Karpas-422 (cell line): ENCODE results near the gene UCN2. TPM values are rescaled to one million over a fixed set of nuclear protein-coding genes. Genes with fewer than 3 reads are reported as not detected.
A peak's percentile ranks its signal among the peaks of the same experiment; 100 is the strongest.

ENCODE experiments used
- DNase-seq: peaks from one replicate; pipeline ENCODE4 v3.0.0-alpha.2; 2015
- H2AFZ ChIP-seq: fragments of 200-600 bp; sonication (generic); 2 replicates; pipeline ENCODE4 v1.6.1; 2014; ENCODE audit warnings: antibody characterized with exemption, low read length, mixed read lengths
- H3K27ac ChIP-seq: fragments of 200-600 bp; sonication (generic); 2 replicates; pipeline ENCODE4 v1.5.1; 2014; ENCODE audit warnings: mild to moderate bottlenecking, low read length, moderate library complexity
- H3K27me3 ChIP-seq: fragments of 200-600 bp; sonication (generic); 2 replicates; pipeline ENCODE4 v1.6.1; 2014; ENCODE audit warnings: low read length, mixed read lengths
- H3K36me3 ChIP-seq: fragments of 200-600 bp; sonication (generic); 2 replicates; pipeline ENCODE4 v1.6.1; 2014; ENCODE audit warnings: low read length, mixed read lengths; ENCODE audit not compliant: insufficient read depth
- H3K4me1 ChIP-seq: fragments of 200-600 bp; sonication (generic); 2 replicates; pipeline ENCODE4 v1.6.1; 2014; ENCODE audit warnings: mild to moderate bottlenecking, low read length, mixed read lengths
- H3K4me2 ChIP-seq: fragments of 200-600 bp; sonication (generic); 2 replicates; pipeline ENCODE4 v1.6.1; 2014; ENCODE audit warnings: low read length, low read depth, mild to moderate bottlenecking; ENCODE audit not compliant: poor library complexity, severe bottlenecking
- H3K4me3 ChIP-seq: fragments of 200-600 bp; sonication (generic); 2 replicates; pipeline ENCODE4 v1.5.1; 2014; ENCODE audit warnings: mild to moderate bottlenecking, antibody characterized with exemption, low read length, mixed read lengths
- H3K79me2 ChIP-seq: fragments of 200-600 bp; sonication (generic); 2 replicates; pipeline ENCODE4 v1.6.1; 2014; ENCODE audit warnings: mild to moderate bottlenecking, low read length, mixed read lengths
- H3K9ac ChIP-seq: fragments of 200-600 bp; sonication (generic); 2 replicates; pipeline ENCODE4 v1.6.0; 2014; ENCODE audit warnings: low read length
- H3K9me2 ChIP-seq: fragments of 200-600 bp; sonication (generic), shearing (Covaris generic); replicated peaks from 2 replicates; pipeline ENCODE4 v1.6.0; 2014; ENCODE audit warnings: mild to moderate bottlenecking, low read length, moderate library complexity; ENCODE audit not compliant: insufficient read depth
- H3K9me3 ChIP-seq: fragments of 300-700, 200-600 bp; sonication (generic); 2 replicates; pipeline ENCODE4 v1.6.1; 2014; ENCODE audit warnings: low read length, mixed read lengths
- H4K20me1 ChIP-seq: fragments of 200-600 bp; sonication (generic); 2 replicates; pipeline ENCODE4 v1.6.1; 2014; ENCODE audit warnings: mild to moderate bottlenecking, antibody characterized with exemption, low read length, low read depth; ENCODE audit not compliant: insufficient read depth
- total RNA-seq: library from RNA; depleted of rRNA; stranded (reverse); fragments of >200 nt; shearing (Covaris generic); gene quantifications from 2 replicates; pipeline ENCODE4 v1.2.3, GENCODE V29; 2014; ENCODE audit warnings: low replicate concordance

Gene UCN2
- total RNA-seq, 1 experiment from 2014 or later = not detected

DNA sequence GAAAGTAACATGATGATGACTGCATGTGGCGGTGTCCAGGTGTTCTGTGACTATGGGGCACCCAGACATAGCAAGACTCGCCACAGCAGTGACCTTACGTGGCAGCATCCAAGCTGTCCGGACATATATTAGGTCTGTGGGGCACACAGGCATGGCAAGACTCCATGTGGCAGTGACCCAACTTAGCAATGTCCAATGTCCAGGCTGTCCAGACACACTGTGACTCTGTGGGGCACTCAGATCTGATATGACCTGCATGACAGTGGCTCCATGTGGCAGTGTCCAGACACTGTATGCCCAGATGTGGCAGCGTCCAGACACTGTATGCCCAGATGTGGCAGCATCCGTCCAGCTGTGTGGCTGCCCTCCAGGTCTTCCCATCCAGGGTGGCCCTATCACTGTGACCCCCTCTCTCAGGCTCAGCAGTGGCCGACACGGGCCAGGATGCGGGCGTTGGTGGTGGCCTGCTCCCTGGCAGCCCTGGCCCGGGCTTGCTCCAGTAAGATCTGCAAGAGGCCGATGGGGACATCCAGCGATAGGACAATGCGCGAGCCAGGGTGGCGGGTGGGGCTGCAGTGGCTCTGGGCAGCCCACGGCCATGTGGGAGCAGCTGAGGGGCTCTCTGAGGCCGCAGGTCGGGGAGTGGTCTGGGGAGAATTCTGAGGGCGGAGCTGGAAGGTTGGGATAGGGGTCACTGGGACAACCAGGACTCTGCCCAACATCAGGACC lies 1.1 kb downstream of the UCN2 start:
- peaks cover 34% of the 10 kb centered on the region for H3K4me1 ChIP-seq
- H3K36me3 ChIP-seq = no peaks in the 10 kb centered on the region
- no peaks in the 10 kb centered on the region for H3K9me2 ChIP-seq
- no peak overlapping the region for H3K27ac ChIP-seq
- no peak overlapping the region for H3K9ac ChIP-seq
- DNase-seq = no peak
- H3K9me3 ChIP-seq = no peaks in the 10 kb centered on the region
- no peaks in the 10 kb centered on the region for H3K79me2 ChIP-seq
- H3K27me3 ChIP-seq = no peaks in the 10 kb centered on the region
- H2AFZ ChIP-seq = no peak overlapping the region
- no peaks in the 10 kb centered on the region for H4K20me1 ChIP-seq
- no peak overlapping the region for H3K4me3 ChIP-seq
- H3K4me2 ChIP-seq = no peak overlapping the region

DNA sequence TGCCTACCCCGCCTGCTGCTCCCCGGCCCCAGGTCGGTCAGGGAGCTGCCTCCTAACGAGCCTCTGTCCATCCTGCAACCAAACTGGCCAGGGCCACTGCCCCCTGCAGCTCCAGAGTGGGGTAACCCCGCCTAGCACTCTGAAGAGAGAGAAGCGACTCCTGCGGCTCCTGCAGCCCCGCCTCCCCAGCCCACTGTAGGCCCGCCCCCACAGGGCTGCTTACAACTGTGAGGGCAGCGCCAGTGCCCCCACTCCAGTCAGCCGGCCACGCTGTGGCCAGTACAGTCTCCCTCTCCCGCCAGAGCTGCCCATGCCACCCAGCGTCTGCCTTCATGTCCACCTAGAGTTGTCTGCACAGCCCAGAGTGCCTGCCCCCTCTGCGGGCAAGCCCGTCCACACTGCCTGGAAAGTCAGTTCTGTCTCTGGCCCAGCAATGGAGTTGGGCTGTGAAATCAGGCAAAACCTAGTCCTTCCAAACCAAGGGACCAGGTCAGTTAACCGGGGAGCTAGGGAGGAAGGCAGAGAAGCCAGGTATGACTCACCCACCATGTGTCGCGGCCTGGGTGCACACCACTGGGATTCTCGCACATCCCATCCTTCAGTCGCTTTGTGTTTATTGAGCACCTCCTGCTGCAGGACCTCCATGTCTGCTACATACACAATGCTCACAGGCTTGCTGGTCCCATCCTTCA lies 2.4 kb downstream of the UCN2 start:
- Histone ChIP-seq H3K4me1 (peaks cover 39% of the 10 kb centered on the region), H3K9me2 (no peaks in the 10 kb centered on the region), H3K36me3 (no peaks in the 10 kb centered on the region), H3K79me2 (no peaks in the 10 kb centered on the region; the same call in 1 of the 2 replicates), H3K4me2 (no peak overlapping the region), H3K4me3 (no peak overlapping the region), H3K9me3 (no peaks in the 10 kb centered on the region), H3K9ac (no peak overlapping the region), H3K27ac (no peak overlapping the region), H3K27me3 (no peaks in the 10 kb centered on the region), H4K20me1 (no peaks in the 10 kb centered on the region), H2AFZ (no peak overlapping the region)
- DNase-seq = peak; percentile 60

GRCh38 chr3:48560648-48561018 lies 2.9 kb downstream of the UCN2 start:
- Histone ChIP-seq H2AFZ (no peak overlapping the region), H3K27ac (no peak overlapping the region), H4K20me1 (no peaks in the 10 kb centered on the region), H3K4me2 (no peak overlapping the region), H3K4me3 (no peak overlapping the region), H3K27me3 (no peaks in the 10 kb centered on the region), H3K9me3 (no peaks in the 10 kb centered on the region), H3K4me1 (peaks cover 39% of the 10 kb centered on the region), H3K9me2 (no peaks in the 10 kb centered on the region), H3K9ac (peak overlapping the region; percentile 36; the same call in 1 of the 2 replicates), H3K36me3 (no peaks in the 10 kb centered on the region), H3K79me2 (peaks cover 5% of the 10 kb centered on the region; the same call in 1 of the 2 replicates)
- no peak for DNase-seq

DNA sequence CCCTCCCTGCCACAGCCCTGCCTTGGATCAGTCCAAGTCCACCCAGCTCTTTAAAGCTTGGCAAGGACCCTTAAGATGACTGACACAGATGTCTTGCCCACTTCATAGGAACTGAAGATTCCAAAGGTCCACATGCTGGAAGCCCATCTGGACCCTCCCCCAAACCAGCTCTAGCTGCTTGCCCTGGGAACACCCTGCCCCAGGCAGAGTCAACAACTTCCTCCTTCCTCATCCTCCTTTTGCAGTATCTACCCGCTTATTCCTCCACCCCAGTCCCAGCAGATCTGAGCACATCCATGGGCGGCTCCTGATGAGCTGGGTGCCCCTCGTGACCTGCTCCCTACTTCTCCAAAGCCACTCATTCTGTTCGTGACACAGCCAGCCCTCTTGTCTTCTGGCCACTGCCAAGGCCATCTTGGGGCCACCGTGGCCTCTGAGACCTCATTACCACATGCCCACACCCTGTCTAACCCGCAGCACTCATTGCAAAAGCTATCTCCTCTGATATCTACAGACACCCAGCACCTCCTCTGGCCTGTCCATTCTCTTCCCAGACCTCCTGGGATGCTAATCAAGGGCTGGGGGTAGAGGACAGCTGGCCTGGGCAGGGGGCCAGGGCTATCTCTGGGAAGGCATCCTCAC lies 5.0 kb downstream of the UCN2 start:
- H4K20me1 ChIP-seq = no peaks in the 10 kb centered on the region
- DNase-seq = no peak
- peaks cover 8% of the 10 kb centered on the region; the same call in 1 of the 2 replicates for H3K36me3 ChIP-seq
- no peak overlapping the region for H3K27ac ChIP-seq
- H3K4me2 ChIP-seq = peak overlapping the region; percentile 73
- H3K27me3 ChIP-seq = no peaks in the 10 kb centered on the region
- no peak overlapping the region; the same call in 1 of the 2 replicates for H2AFZ ChIP-seq
- H3K9me3 ChIP-seq = no peaks in the 10 kb centered on the region
- H3K9me2 ChIP-seq = no peaks in the 10 kb centered on the region
- H3K9ac ChIP-seq = peak overlapping the region; percentile 37
- peaks cover 53% of the 10 kb centered on the region for H3K4me1 ChIP-seq
- peaks cover 21% of the 10 kb centered on the region for H3K79me2 ChIP-seq
- no peak overlapping the region for H3K4me3 ChIP-seq

DNA sequence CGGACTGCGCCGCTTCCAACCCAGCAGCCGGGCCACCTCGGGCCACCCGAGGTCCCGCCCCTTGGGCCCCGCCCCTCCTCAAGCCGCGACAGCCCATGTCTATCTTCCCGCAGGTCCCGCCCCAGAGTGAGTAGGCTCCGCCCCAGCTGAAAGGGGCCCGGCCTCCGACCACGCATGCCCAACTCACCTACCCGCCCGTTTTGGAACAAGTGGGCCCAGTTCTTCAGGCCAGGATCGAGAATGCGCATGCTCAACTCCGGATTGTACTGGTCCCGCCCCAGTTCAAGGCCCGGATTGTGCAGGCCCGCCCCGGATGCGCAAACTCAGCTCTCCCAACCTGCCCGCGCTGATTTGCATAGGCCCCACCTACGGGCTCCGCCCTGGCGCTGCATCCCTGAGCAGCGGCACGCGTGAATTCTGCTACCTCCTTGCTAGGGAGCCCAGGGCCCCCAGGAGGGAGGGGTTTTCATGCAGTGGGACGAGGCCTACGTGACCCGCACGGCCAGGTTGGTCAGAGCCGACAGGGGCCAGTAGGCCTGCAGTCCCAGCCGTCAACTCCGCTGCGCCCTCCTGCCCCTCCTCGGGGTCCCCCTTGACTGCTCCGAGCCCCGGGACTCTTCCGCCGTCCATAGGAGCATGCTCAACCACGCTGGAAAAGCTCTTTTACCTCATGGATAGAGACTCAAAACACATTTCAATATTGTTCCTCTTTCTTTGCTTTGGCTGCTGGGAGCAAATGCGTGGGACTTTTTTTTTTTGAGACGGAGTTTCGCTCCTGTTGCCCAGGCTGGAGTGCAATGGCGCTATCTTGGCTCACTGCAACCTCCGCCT lies 6.6 kb downstream of the UCN2 start, which contains the start of gene PFKFB4:
Gene PFKFB4 (minus strand): TSS at position 8 of the 831 bp plus-strand sequence. CDS start 26 bp downstream, outside the sequence.
- DNase-seq = peak; percentile 100
- Histone ChIP-seq H3K9ac (peak within 1 kb of the TSS; percentile 77), H3K4me3 (peak within 1 kb of the TSS; percentile 74), H3K9me2 (no peaks in the 10 kb centered on the region), H2AFZ (peak within 1 kb of the TSS; percentile 77; the same call in 1 of the 2 replicates), H3K27ac (peak within 1 kb of the TSS; percentile 65), H3K36me3 (peaks cover 11% of the 10 kb centered on the region; the same call in 1 of the 2 replicates), H3K4me1 (peaks cover 53% of the 10 kb centered on the region), H3K4me2 (peak within 1 kb of the TSS; percentile 75), H3K27me3 (no peaks in the 10 kb centered on the region), H3K9me3 (no peaks in the 10 kb centered on the region), H3K79me2 (peaks cover 24% of the 10 kb centered on the region), H4K20me1 (no peaks in the 10 kb centered on the region)

DNA sequence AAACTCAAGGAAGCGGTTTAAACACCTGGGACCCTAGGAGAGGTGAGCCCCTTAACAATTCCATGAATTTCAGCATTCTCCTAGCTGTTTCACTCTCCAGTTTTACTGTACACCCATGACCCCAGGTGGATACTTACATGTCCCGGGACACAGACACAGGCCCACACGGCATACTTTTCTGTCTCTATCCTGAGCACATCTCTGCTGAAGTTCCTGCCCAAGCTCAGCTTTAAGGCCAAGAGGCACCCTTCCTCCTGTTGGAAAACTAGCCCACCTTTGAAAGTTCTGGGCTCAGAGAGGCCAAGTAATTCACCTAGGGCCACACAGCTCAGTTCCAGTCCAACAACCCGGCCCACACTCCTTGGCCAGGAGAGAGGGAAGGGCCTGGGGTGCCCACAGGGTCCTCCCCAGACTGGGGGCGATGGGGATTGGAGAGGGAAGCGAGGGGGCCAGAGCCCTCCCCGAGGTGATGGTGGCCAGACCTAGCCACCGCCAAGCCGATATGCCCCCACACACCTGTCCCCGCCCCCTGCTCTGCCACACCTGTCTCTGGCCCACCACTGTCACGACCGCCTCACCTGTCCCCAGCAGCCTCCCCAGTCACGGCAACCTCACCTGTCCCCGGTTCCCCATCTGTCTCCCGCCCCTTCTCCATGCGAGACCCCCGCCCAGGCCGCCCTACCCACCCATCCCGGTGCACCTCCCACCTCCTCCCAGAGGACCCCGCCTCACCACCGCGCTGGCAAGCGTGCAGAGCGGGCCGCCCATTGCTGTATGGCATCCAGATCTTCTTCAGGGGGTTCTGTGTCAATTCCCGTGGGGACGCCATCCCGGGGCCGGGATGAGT lies 7.4 kb downstream of the UCN2 start:
- Histone ChIP-seq H4K20me1 (no peaks in the 10 kb centered on the region), H3K27ac (no peak overlapping the region), H3K9me2 (no peaks in the 10 kb centered on the region), H3K9me3 (no peaks in the 10 kb centered on the region), H3K4me2 (peak overlapping the region; percentile 75), H3K27me3 (no peaks in the 10 kb centered on the region), H3K9ac (peak overlapping the region; percentile 71), H3K36me3 (peaks cover 11% of the 10 kb centered on the region; the same call in 1 of the 2 replicates), H2AFZ (peak overlapping the region; percentile 63; the same call in 1 of the 2 replicates), H3K4me3 (peak overlapping the region; percentile 74), H3K4me1 (peaks cover 53% of the 10 kb centered on the region), H3K79me2 (peaks cover 24% of the 10 kb centered on the region)
- no peak for DNase-seq

DNA sequence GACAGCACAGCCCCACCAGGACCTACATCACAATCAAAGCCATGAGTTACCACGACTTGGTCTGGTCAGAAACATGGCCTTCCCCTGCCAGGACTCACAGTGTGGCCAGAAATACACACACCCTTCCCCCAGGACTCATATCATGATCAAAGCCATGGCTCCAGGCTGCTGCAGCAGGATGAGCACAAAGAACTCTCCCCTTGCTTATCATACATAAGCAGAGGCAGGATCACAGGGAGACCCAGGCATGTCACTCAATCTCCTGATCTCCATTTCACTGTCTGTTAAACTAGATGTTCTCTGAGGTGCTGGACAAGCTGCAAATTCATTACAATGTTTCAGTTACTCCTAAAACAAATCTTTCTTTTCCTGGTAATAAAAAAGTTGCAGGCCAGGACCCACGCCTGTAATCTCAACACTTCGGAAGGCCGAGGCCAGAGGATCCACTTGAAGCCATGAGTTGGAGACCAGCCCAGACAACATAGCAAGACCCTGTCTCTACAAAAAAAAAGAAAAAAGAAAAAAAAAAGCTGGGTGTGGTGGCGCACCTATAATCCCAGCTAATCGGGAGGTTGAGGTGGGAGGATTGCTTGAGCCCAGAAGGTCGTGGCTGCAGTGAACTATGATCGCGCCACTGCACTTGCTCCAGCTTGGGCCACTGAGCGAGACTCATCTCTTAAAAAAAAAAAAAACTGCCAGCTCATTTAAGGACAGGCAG lies 8.2 kb downstream of the UCN2 start:
- H3K4me1 ChIP-seq = peaks cover 46% of the 10 kb centered on the region
- peak overlapping the region; percentile 71 for H3K9ac ChIP-seq
- H3K4me3 ChIP-seq = peak overlapping the region; percentile 74
- no peaks in the 10 kb centered on the region for H3K27me3 ChIP-seq
- H3K9me2 ChIP-seq = no peaks in the 10 kb centered on the region
- H2AFZ ChIP-seq = no peak overlapping the region
- H3K4me2 ChIP-seq = peak overlapping the region; percentile 75
- DNase-seq = no peak
- H3K9me3 ChIP-seq = no peaks in the 10 kb centered on the region
- H3K36me3 ChIP-seq = peaks cover 11% of the 10 kb centered on the region; the same call in 1 of the 2 replicates
- no peak overlapping the region for H3K27ac ChIP-seq
- H4K20me1 ChIP-seq = no peaks in the 10 kb centered on the region
- H3K79me2 ChIP-seq = peaks cover 24% of the 10 kb centered on the region
